ENCODE data around the gene CD320.

CD320 gene

DNA sequence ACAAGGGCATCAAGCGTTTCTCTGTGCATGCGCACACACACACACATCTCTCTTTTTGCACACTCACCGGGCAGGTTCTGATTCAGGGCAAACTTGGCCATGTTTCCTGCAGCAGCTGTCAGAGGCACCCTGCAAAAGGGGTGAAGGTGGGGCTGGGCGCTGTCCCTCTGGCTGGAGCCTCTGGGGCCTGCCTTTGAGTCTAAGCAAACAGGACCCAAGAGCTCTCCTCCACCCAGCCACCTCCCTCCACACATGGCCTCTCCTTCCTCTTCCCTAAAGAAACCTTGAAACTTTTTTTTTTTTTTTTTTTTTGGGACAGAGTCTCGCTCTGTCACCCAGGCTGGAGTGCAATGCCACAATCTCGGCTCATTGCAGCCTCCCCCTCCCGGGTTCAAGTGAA is 29.6 kb upstream of the CD320 start:
- DNase-seq (ENCODE audit: low spot score) = no peak
- Mint-ChIP-seq H3K27ac (no peak overlapping the region), H3K36me3 (ENCODE audit: low read depth) (no peaks in the 10 kb centered on the region)

DNA sequence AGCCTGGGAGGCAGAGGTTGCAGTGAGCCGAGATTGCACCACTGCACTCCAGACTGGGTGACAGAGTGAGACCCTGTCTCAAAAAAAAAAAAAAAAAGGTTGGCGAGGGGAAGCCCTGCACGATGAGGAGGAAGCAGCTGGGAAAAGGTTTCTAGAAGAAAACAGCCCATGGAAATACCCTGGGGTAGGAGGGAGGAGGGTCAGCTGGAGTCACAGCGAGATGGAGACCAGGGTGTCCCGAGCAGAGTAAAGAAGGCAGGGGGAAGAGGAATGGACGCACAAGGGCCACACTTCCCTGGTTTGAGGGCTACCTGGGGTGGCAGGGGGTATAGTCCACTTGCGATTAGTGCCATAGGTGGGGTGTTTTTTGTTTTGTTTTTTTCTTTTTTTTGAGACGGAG is 28.5 kb upstream of the CD320 start:
- no peak for DNase-seq (ENCODE audit: low spot score)
- Mint-ChIP-seq H3K4me1 (ENCODE audit: low read depth) (peaks cover 3% of the 10 kb centered on the region), H3K27me3 (ENCODE audit: low read depth) (peaks cover 50% of the 10 kb centered on the region), H3K4me3 (no peak overlapping the region), H3K27ac (no peak overlapping the region), H3K9me3 (no peaks in the 10 kb centered on the region), H3K36me3 (ENCODE audit: low read depth) (no peaks in the 10 kb centered on the region)

More for the DNA sequence above, 29.6 kb upstream of the CD320 start:
- H3K4me1 Mint-ChIP-seq (ENCODE audit: low read depth) = peaks cover 3% of the 10 kb centered on the region
- no peaks in the 10 kb centered on the region for H3K9me3 Mint-ChIP-seq
- no peak overlapping the region for H3K4me3 Mint-ChIP-seq
- H3K27me3 Mint-ChIP-seq (ENCODE audit: low read depth) = peaks cover 53% of the 10 kb centered on the region

DNA sequence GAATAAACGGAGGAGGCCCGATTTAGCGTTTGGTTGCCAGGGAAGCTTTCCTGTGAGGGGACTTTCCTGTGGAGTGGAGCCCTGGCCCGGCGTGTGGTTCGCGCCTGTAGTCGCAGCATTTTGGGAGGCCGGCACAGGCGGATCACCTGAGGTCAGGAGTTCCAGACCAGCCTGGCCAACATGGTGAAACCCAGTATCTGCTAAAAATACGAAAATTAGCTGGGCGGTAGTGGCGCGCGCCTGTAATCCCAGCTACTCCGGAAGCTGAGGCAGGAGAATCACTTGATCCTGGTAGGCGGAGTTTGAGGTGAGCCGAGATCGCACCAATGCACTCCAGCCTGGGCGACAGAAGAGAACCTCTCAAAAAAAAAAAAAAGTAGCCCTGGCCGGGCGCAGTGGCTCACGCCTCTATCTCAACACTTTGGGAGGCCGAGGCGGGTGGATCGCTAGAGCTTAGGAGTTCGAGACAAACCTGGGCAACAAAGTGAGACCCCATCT is 28.0 kb upstream of the CD320 start:
- no peak overlapping the region for H3K27ac Mint-ChIP-seq
- no peaks in the 10 kb centered on the region for H3K36me3 Mint-ChIP-seq (ENCODE audit: low read depth)
- peaks cover 3% of the 10 kb centered on the region for H3K4me1 Mint-ChIP-seq (ENCODE audit: low read depth)
- no peak for DNase-seq (ENCODE audit: low spot score)
- H3K9me3 Mint-ChIP-seq = no peaks in the 10 kb centered on the region
- peak overlapping the region; percentile 46 for H3K4me3 Mint-ChIP-seq
- H3K27me3 Mint-ChIP-seq (ENCODE audit: low read depth) = peaks cover 48% of the 10 kb centered on the region

DNA sequence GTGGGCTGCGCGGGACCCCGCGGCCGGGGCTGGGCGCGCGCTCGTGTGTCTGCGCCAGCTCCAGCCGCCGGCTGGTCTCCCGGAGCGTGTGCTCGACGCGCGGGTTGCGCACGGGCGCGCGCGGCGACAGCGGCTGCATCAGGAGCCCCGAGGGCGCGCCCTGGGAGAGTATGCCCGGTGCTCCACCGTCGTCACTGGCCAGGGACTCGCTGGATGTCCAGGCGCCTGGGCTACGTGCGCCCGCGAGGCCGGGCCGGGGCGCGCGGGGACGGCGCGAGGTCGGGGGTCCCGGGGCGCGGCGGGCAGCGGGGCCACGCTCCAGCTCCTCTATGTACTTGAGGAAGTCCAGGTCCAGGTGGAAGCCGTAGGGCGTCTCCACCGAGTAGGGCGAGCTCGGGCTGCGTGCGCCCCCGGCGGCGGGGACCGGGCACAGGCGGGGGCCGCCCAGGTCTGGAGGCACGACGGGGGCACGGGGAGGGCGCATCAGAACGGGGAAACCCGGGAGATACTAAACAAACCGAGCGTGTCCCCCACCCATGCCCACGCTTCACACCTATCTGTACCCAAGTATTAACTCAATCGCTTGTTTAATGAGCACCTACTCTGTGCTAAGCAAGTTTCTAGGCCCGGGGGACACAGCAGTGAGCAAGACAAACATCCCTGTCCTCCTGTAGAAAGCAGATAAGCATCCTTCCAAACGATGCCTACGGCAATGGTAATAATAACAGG is 27.3 kb upstream of the CD320 start:
- Mint-ChIP-seq H3K27ac (no peak overlapping the region), H3K4me1 (ENCODE audit: low read depth) (peaks cover 3% of the 10 kb centered on the region), H3K36me3 (ENCODE audit: low read depth) (no peaks in the 10 kb centered on the region), H3K4me3 (peak overlapping the region; percentile 46), H3K27me3 (ENCODE audit: low read depth) (peaks cover 42% of the 10 kb centered on the region), H3K9me3 (no peaks in the 10 kb centered on the region)
- peak; percentile 29 for DNase-seq (ENCODE audit: low spot score)

DNA sequence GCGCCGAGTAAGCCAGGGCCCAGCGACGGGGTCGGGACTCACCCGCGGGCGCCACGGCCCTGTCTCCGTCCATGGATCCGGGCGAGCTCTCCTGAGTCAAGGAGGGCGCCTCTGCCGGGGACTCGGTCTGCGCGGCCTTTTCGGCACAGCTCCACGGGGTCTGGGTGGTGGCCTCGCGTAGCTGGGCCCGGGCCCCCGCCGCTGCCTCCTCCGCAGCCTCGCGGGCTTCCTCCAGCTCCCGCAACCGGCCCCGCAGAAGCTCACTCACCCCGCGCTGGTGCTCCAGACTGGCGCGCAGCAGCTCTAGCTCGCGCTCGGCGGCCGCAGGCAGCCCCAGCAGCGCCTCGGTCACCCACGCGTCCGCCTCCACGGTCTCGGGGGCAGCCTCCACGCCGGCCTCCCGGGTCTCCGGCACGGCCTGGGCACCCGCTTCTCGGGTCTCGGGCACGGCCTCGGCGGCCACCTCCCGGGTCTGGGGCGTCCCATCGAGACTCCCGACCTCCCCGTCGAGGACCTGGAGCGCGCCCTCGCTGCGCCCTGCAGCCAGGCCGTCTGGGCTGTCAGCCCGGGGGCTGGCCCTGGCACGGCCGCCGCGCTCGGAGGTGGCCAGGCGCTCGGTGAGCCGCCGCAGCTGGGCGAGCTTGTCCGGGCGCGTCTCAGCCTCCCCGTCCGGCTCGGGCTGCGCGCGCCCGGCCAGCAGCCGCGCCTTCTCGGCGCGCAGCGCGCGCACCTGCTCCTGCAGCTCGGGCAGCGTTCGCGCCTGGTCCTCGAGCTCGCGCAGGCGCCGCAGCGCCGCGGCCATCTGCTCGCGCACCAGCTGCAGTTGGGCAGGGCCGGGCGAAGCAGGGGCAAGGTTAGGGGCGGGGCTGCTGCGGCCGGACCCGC is 26.5 kb upstream of the CD320 start:
- Mint-ChIP-seq H3K9me3 (no peaks in the 10 kb centered on the region), H3K27me3 (ENCODE audit: low read depth) (peaks cover 38% of the 10 kb centered on the region), H3K4me3 (peak overlapping the region; percentile 12), H3K36me3 (ENCODE audit: low read depth) (no peaks in the 10 kb centered on the region), H3K4me1 (ENCODE audit: low read depth) (peaks cover 3% of the 10 kb centered on the region), H3K27ac (no peak overlapping the region)
- peak; percentile 73 for DNase-seq (ENCODE audit: low spot score)

DNA sequence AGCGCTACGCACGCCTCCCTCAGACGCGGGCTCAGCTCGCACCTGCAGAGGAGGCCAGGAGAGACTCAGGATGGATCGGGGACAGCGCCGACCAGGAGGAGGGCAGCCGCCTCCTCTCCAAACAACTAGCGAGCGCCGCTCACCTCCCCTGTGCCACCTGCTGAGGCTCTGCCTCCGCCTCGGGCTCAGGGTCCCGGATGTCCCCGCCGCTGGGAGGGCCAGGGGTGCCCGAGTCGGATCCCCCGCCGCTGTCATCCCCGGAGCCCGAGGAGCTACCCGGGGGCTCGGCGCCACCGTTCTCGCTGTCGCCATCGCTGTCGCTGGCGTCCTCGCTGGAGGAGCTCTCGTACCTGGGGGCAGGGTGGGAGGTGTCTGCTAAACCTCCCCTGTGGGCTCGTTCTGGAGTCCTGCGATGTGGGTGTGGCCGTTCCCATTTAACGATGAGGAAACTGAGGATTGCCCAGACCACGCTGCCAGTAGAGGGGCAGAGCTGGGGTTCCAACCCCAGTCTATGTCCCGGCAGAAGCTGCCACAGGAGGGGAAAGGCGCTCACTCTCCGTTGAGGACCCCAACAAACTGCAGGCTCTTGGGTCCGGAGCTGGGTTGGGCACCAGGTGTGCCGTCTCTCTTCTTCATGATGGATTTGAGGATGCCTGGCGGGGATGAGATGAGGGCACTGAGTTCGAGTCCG is 25.8 kb upstream of the CD320 start:
- Mint-ChIP-seq H3K4me3 (peak overlapping the region; percentile 12), H3K4me1 (ENCODE audit: low read depth) (peaks cover 3% of the 10 kb centered on the region), H3K9me3 (no peaks in the 10 kb centered on the region), H3K27ac (no peak overlapping the region), H3K27me3 (ENCODE audit: low read depth) (peaks cover 34% of the 10 kb centered on the region), H3K36me3 (ENCODE audit: low read depth) (no peaks in the 10 kb centered on the region)
- no peak for DNase-seq (ENCODE audit: low spot score)

DNA sequence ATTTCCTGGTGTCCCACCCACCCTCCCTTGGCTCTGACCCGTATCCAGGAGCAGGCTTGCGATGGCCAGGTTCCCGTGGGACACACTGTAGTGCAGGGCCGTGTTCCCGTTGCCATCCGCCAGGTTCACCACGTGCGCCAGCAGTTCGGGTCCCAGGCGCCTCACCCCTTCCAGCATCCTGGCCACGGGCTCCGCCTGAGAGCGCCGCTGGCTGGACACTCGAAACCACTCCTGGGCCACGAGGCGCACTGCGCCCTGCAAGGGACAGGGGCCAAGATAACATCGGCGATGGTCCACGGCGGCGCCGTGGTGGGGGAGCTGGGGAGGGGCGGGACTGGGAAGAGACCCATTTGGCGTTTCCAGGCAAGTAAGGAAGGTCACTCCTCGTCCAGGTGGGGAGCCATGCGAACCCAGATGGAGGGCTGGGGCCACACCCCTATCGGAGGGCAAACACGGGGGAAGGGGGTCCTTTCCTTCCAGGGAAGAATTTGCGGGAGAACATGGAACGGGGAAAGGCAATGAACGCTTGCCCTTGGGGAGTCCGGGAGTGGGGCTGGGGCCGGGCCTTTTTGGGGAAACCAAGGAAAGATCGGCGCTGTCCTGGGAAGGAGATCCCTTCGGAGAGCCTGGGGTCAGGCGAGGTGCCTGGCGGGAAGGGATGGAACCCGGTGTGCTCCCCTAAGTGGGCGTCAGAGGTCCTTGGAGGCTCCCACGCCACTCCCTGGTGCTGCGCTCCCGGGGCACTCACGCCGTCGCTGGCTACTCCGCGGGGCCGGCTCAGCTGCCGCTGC is 25.0 kb upstream of the CD320 start:
- H3K27ac Mint-ChIP-seq = no peak overlapping the region
- no peaks in the 10 kb centered on the region for H3K36me3 Mint-ChIP-seq (ENCODE audit: low read depth)
- no peaks in the 10 kb centered on the region for H3K9me3 Mint-ChIP-seq
- H3K4me3 Mint-ChIP-seq = no peak overlapping the region
- H3K4me1 Mint-ChIP-seq (ENCODE audit: low read depth) = peaks cover 3% of the 10 kb centered on the region
- DNase-seq (ENCODE audit: low spot score) = no peak
- peaks cover 30% of the 10 kb centered on the region for H3K27me3 Mint-ChIP-seq (ENCODE audit: low read depth)

DNA sequence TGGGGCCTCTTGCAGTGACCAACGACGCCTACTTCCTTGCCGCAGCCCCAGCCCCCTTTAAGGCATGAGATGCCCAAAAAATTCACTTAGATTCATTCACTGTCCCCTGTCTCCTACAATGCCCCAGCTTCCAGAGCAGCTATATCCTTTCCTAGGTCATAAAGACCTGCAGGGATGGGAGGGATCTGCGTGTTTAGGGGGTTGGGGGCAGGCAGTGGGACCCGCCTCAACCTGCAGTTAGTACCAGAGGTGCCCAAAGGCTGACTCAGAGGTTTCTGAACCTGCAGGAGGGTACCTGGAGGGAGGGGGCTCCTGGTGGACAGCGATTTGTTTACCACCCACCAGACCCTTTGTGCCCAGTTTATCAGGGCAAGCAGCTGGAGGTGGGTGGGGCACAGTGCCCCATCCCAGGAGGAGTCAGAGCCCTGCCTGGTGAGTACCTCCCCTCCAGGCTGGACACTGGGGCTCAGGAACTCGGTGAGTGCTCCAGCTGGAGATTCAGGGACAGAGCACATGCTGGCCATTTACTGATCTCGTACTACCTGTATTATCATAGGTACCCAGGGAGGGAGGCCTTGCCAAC is 23.2 kb upstream of the CD320 start:
- H3K36me3 Mint-ChIP-seq (ENCODE audit: low read depth) = no peaks in the 10 kb centered on the region
- peaks cover 18% of the 10 kb centered on the region for H3K27me3 Mint-ChIP-seq (ENCODE audit: low read depth)
- H3K27ac Mint-ChIP-seq = no peak overlapping the region
- H3K4me1 Mint-ChIP-seq (ENCODE audit: low read depth) = peaks cover 3% of the 10 kb centered on the region
- no peaks in the 10 kb centered on the region for H3K9me3 Mint-ChIP-seq
- H3K4me3 Mint-ChIP-seq = no peak overlapping the region
- no peak for DNase-seq (ENCODE audit: low spot score)

DNA sequence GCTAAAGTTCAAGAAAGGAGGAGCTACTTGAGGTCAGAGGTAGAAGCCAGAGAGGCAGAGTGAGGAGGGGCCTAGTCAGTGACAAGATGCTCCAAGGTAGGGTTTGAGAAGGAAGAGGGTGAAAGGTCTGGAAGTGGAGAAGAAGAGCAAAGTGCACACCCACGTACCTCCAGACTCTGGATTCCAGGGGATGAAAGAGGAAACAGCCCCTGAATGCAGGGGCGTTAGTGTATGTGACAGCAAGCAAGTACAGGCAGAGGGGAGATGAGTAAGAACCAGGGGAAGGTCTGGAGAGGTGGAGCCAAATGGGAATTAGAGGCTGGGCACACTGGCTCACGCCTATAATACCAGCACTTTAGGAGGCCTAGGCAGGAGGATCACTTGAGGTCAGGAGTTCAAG is 21.8 kb upstream of the CD320 start:
- no peaks in the 10 kb centered on the region for H3K9me3 Mint-ChIP-seq
- H3K4me1 Mint-ChIP-seq (ENCODE audit: low read depth) = no peaks in the 10 kb centered on the region
- H3K36me3 Mint-ChIP-seq (ENCODE audit: low read depth) = no peaks in the 10 kb centered on the region
- no peak overlapping the region for H3K27ac Mint-ChIP-seq
- no peak overlapping the region for H3K4me3 Mint-ChIP-seq
- DNase-seq (ENCODE audit: low spot score) = no peak
- peaks cover 10% of the 10 kb centered on the region for H3K27me3 Mint-ChIP-seq (ENCODE audit: low read depth)

DNA sequence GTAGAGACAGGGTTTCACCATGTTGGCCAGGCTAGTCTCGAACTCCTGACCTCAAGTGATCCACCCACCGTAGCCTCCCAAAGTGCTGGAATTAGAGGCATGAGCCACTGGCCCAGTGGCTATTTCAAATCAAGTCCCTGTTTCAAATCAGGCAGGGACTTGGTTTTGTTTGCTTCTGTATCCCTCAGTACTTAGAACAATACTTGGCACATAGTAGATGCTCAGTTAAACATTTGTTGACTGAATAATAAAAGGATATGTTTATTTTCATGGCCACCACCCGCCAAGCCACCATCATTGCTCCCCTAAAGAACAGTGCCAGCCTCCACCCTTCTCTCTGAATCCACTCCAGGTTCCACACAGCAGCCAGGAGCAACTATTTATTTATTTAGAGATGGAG is 17.3 kb upstream of the CD320 start:
- H3K9me3 Mint-ChIP-seq = no peaks in the 10 kb centered on the region

DNA sequence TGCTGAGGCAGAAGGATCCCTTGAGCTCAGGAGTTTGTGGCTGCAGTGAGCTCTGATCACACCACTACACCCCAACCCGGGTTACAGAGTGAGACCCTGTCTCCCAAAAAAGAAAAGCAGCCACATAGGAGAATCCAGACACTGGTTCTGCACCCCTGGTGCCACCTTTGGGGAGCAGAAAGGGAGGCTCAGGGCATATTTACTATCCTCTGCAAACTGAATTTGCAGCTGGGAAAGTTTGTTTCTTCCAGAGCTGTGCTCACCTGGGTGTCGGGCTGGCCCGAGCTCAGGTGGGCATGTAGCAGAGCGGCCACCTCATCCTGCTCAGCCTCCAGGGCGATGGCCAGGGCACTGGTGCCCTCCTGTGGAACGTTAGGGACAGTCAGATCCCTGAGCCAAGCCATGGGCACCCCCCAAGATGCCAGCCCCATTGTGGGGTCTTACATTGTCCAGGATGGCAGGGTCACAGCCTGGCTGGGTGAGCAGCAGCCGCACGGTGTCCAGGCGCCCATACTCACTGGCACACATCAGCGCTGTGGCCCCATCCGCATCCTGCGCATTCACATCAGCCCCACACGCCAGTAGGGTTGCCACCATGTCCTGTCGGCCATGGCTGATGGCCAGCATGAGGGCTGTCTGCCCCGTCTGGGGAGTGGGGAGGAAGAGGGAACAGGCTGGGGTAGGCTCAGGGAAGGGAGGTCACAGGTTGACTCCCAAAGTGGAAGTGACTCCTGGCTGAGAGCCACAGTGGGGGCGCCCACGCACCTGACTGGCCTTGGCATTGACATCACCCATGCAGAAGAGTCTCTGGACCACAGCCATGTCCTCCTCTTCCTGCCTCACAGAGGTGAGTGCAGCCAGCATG is 16.3 kb upstream of the CD320 start:
- Mint-ChIP-seq H3K27ac (no peak overlapping the region), H3K4me1 (ENCODE audit: low read depth) (peaks cover 20% of the 10 kb centered on the region), H3K9me3 (no peaks in the 10 kb centered on the region), H3K4me3 (no peak overlapping the region), H3K27me3 (ENCODE audit: low read depth) (no peaks in the 10 kb centered on the region), H3K36me3 (ENCODE audit: low read depth) (peaks cover 28% of the 10 kb centered on the region)
- no peak for DNase-seq (ENCODE audit: low spot score)

More for the DNA sequence above, 17.3 kb upstream of the CD320 start:
- no peak for DNase-seq (ENCODE audit: low spot score)
- H3K36me3 Mint-ChIP-seq (ENCODE audit: low read depth) = peaks cover 26% of the 10 kb centered on the region
- H3K4me3 Mint-ChIP-seq = no peak overlapping the region
- peaks cover 12% of the 10 kb centered on the region for H3K4me1 Mint-ChIP-seq (ENCODE audit: low read depth)
- H3K27ac Mint-ChIP-seq = no peak overlapping the region
- H3K27me3 Mint-ChIP-seq (ENCODE audit: low read depth) = no peaks in the 10 kb centered on the region

DNA sequence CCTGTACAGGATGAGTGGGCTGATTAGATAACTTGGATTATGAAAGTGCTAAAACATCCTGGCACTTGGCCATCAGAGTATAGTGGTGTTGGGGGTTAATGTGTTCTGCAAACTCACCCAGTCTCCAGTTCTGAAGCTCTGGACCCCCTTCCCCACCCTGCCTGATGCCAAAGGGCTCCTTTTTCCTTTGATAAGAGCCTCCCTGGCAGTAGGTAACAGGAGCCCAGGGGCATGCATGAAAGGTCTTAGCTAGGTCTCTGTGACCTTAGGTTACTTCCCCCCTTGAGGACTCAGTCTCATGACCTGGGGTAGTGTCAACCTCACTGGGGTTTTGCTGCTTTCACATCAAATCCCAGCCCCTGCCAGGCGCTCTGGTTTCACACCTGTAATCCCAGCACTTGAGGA is 15.6 kb upstream of the CD320 start:
- H3K36me3 Mint-ChIP-seq (ENCODE audit: low read depth) = peaks cover 28% of the 10 kb centered on the region
- peaks cover 20% of the 10 kb centered on the region for H3K4me1 Mint-ChIP-seq (ENCODE audit: low read depth)
- no peaks in the 10 kb centered on the region for H3K9me3 Mint-ChIP-seq
- no peak for DNase-seq (ENCODE audit: low spot score)
- H3K27ac Mint-ChIP-seq = no peak overlapping the region
- H3K4me3 Mint-ChIP-seq = no peak overlapping the region
- no peaks in the 10 kb centered on the region for H3K27me3 Mint-ChIP-seq (ENCODE audit: low read depth)
